Colonic mucosa (tissue), 4 donors: ENCODE results near the gene GAPDHS. TPM values are rescaled to one million over a fixed set of nuclear protein-coding genes. Genes with fewer than 3 reads are reported as not detected.
A peak's percentile ranks its signal among the peaks of the same experiment; 100 is the strongest.

Experiments used
- DNase-seq: peaks from one replicate; pipeline ENCODE4 v3.0.0-alpha.2; 2020
- H3K27ac ChIP-seq: fragments of 200-600 bp; one replicate; pipeline ENCODE4 v1.8.0; 2021
- H3K27me3 ChIP-seq: fragments of 200-600 bp; one replicate; pipeline ENCODE4 v1.8.0; 2021
- H3K36me3 ChIP-seq: fragments of 200-600 bp; one replicate; pipeline ENCODE4 v1.8.0; 2021
- H3K4me1 ChIP-seq: fragments of 200-600 bp; one replicate; pipeline ENCODE4 v1.8.0; 2021; ENCODE audit warnings: mild to moderate bottlenecking
- H3K4me3 ChIP-seq: fragments of 200-600 bp; one replicate; pipeline ENCODE4 v1.8.0; 2021
- H3K9ac ChIP-seq, 2 donors: one replicate each; pipeline ENCODE4 v1.7.0; 2013; ENCODE audit warnings: control low read depth in 2 of 2, low read depth in 2 of 2, low read length in 2 of 2
- H3K9me3 ChIP-seq: fragments of 200-600 bp; one replicate; pipeline ENCODE4 v1.8.0; 2021
- CTCF ChIP-seq: fragments of 200-600 bp; IDR thresholded peaks from one replicate; pipeline ENCODE4 v1.8.0; 2022; ENCODE audit warnings: antibody characterized with exemption, mild to moderate bottlenecking
- intact Hi-C: fragments of 100-400 bp; cut with DNase I; formaldehyde crosslinking; loops from one replicate; pipeline ENCODE4 v1.14.1; 2022
- total RNA-seq, 2 donors: library from RNA; stranded (reverse); fragmentation: NEBNext Ultra II Directional in 1 of 2; extraction: Animal tissue kit (Norgen Biotek cat#: 25700) in 1 of 2; gene quantifications; one replicate each; pipeline ENCODE4 v1.2.1, GENCODE V29; 2021
- donor health status: healthy.
- donor health status: DM: no; HTN: no; CAD: no.
- donor health status: DM: no; HTN: no; CAD: no.

The GAPDHS gene
- total RNA-seq, 2 donors from 2014 or later: not detected

GRCh38 chr19:35556025-35556590, 22.9 kb downstream of the GAPDHS start:
- no peak overlapping the region for H3K27ac ChIP-seq
- H3K36me3 ChIP-seq: no peaks in the 10 kb centered on the region
- no peaks in the 10 kb centered on the region for H3K9me3 ChIP-seq
- intact Hi-C loops: no loop called here
- H3K9ac ChIP-seq: no peak overlapping the region
- DNase-seq: no peak
- peaks cover 3% of the 10 kb centered on the region for H3K4me1 ChIP-seq
- no peak overlapping the region for H3K4me3 ChIP-seq
- H3K27me3 ChIP-seq: peaks cover 13% of the 10 kb centered on the region
- no peak for TF ChIP-seq CTCF

DNA sequence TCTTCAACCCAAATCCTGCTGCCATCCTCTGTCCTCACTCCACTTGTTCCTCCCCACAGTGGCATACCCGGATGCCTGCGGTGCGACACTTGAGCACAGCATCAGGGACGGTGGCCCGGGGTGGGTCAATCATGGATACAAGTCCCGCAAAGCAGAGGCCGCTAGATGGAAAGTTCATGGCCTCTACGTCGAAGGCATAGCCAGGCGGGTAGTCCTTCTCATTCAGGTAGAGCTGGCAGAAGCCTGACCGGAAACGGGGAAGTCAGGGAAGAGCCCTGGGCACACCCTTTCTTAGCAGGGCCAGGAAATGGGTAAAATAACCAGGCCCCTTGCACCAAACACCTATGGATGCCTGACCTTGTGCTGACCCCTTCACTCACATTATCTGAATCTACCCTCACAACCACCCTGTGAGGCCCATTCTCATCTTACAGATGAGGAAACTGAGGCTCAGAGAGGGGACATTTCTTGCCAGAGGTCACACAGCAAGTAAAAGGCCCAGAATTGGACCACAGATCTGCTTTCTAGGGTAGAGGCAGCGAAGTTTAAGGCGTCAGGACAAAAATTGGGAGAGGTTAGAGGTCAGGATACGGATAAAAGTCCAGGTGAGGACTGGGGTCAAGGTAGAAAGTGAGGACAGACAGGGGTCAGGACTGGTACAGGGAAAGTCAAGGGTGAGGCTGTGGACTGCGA, 23.7 kb downstream of the GAPDHS start:
- intact Hi-C loops: no loop called here
- DNase-seq: no peak
- no peak overlapping the region for H3K4me3 ChIP-seq
- no peaks in the 10 kb centered on the region for H3K9me3 ChIP-seq
- H3K9ac ChIP-seq: no peak overlapping the region
- H3K36me3 ChIP-seq: no peaks in the 10 kb centered on the region
- H3K27ac ChIP-seq: no peak overlapping the region
- peaks cover 13% of the 10 kb centered on the region for H3K27me3 ChIP-seq
- peaks cover 3% of the 10 kb centered on the region for H3K4me1 ChIP-seq
- no peak for TF ChIP-seq CTCF

- intact Hi-C loops: no loop called here
- no peaks in the 10 kb centered on the region for H3K36me3 ChIP-seq
- H3K27ac ChIP-seq: no peak overlapping the region
- H3K9ac ChIP-seq: no peak overlapping the region
- H3K4me3 ChIP-seq: no peak overlapping the region
- H3K27me3 ChIP-seq: peaks cover 13% of the 10 kb centered on the region
- TF ChIP-seq CTCF: no peak
- DNase-seq: peak; percentile 75
- H3K4me1 ChIP-seq: peaks cover 3% of the 10 kb centered on the region
- no peaks in the 10 kb centered on the region for H3K9me3 ChIP-seq
These were observed 24.5 kb downstream of the GAPDHS start for GRCh38 chr19:35557539-35558399.

DNA sequence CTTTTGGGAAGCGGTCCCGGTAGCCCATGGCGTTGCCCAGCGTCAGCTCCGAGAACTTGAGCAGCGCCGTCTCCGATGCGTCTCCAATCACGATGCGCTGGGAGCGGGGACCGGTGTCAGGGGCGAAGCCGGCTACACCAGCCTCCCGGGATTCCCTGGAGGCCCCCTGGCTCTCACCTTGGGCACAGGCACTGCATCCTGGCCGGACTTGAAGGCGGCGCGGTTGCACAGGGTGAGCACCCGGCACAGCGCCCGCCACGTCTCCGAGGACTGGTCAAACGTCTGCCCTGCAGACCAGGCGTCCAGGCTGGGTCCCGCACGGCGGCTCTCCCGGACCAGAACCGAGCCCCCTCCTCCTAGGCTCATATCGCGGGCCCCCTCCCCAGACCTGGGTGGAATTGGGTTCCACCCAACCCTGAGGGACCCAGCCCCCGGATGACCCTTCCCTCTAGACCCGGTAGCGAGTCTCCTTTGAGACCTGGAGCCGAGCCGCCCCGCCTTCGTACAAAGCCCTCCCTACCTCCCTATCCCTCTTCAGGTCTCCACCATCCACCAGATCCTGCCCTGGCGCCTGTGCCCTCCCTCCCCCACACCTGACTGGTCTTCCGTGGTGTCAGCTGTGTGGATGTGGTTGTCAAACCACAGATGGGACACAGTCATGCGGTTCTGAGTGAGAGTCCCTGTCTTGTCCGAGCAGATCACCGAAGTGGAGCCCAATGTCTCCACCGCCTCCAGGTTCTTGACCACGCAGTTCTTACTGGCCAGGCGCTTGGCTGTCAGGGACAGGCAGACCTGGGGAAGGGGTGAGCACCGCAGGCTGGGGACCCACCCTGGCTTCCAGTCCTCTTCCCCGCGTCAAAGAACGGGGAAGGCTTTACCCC, 25.4 kb downstream of the GAPDHS start:
- Histone ChIP-seq H3K36me3 (no peaks in the 10 kb centered on the region), H3K4me3 (no peak overlapping the region), H3K27me3 (peaks cover 13% of the 10 kb centered on the region), H3K4me1 (peaks cover 3% of the 10 kb centered on the region), H3K27ac (no peak overlapping the region), H3K9me3 (no peaks in the 10 kb centered on the region), H3K9ac (no peak overlapping the region)
- no peak for DNase-seq
- intact Hi-C loops: no loop called here
- no peak for TF ChIP-seq CTCF

DNA sequence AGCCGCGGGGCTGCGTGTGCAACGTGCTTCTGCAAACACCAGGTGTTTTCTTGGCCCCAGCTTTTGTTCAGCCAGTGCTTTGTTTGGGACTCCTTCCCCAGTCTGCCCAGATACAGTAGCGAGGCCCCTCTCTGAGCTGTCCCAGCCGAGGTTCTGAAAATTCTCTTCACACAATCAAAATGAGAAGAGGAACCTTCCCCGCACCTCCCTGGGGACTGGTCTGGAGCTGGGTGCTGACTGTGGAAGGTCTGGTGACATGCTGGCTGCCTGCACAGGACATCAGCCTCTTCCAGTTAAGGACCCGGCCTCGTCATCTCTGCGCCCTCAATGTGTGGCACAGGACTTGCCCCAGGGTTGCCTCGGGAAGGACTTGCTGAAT, 26.0 kb downstream of the GAPDHS start:
- H3K36me3 ChIP-seq: no peaks in the 10 kb centered on the region
- no peak for TF ChIP-seq CTCF
- intact Hi-C loops: no loop called here
- H3K9ac ChIP-seq: no peak overlapping the region
- H3K4me3 ChIP-seq: no peak overlapping the region
- H3K9me3 ChIP-seq: no peaks in the 10 kb centered on the region
- no peak overlapping the region for H3K27ac ChIP-seq
- H3K27me3 ChIP-seq: peaks cover 13% of the 10 kb centered on the region
- no peak for DNase-seq
- peaks cover 3% of the 10 kb centered on the region for H3K4me1 ChIP-seq
